SJCRH30 (cell line): ENCODE results near the gene CDK11A. TPM values are rescaled to one million over a fixed set of nuclear protein-coding genes. Genes with fewer than 3 reads are reported as not detected.
A peak's percentile ranks its signal among the peaks of the same experiment; 100 is the strongest.
"Not testable (repeated sequence)": the region's sequence is repeated elsewhere in the genome, so short reads cannot be mapped to it uniquely, and the experiment has no call there.

ENCODE experiments used
- DNase-seq, 2 experiments: peaks; one replicate each; pipeline ENCODE4 v3.0.0-alpha.2; 2015 to 2020
- H3K27ac ChIP-seq: fragments of 250-450 bp; sonication (Bioruptor Pico); 2 replicates; pipeline ENCODE4 v1.5.1; 2020; ENCODE audit warnings: mild to moderate bottlenecking, moderate library complexity
- H3K27me3 ChIP-seq: fragments of 250-450 bp; sonication (Bioruptor Pico); 2 replicates; pipeline ENCODE4 v1.5.1; 2020; ENCODE audit warnings: mild to moderate bottlenecking, moderate library complexity
- H3K36me3 ChIP-seq: fragments of 250-450 bp; sonication (Bioruptor Pico); 2 replicates; pipeline ENCODE4 v1.5.1; 2020; ENCODE audit warnings: mild to moderate bottlenecking, moderate library complexity
- H3K4me1 ChIP-seq: fragments of 250-450 bp; sonication (Bioruptor Pico); 2 replicates; pipeline ENCODE4 v1.5.1; 2020; ENCODE audit warnings: mild to moderate bottlenecking, moderate library complexity
- H3K4me3 ChIP-seq: fragments of 250-450 bp; sonication (Bioruptor Pico); 2 replicates; pipeline ENCODE4 v1.5.1; 2020; ENCODE audit warnings: mild to moderate bottlenecking, moderate library complexity
- H3K9me3 ChIP-seq: fragments of 250-450 bp; sonication (Bioruptor Pico); replicated peaks from 2 replicates; pipeline ENCODE4 v1.5.1; 2020; ENCODE audit warnings: mild to moderate bottlenecking, moderate library complexity
- total RNA-seq: library from RNA; depleted of rRNA; stranded (reverse); fragments of >200 nt; shearing (Covaris generic); gene quantifications from 2 replicates; pipeline ENCODE4 v1.2.3, GENCODE V29; 2014

Gene CDK11A
- total RNA-seq, 1 experiment from 2014 or later, result 29.4 TPM

GRCh38 chr1:1707241-1707640, 16.9 kb downstream of the CDK11A start:
- H3K27me3 ChIP-seq, H3K4me1 ChIP-seq, DNase-seq, H3K36me3 ChIP-seq, H3K9me3 ChIP-seq, H3K27ac ChIP-seq, H3K4me3 ChIP-seq: not testable (repeated sequence)

GRCh38 chr1:1705623-1706022, 18.5 kb downstream of the CDK11A start:
- not testable (repeated sequence) for DNase-seq, H3K9me3 ChIP-seq, H3K4me1 ChIP-seq, H3K4me3 ChIP-seq, H3K27me3 ChIP-seq, H3K27ac ChIP-seq, H3K36me3 ChIP-seq

- not testable (repeated sequence) for H3K4me3 ChIP-seq, H3K27ac ChIP-seq, H3K27me3 ChIP-seq, H3K9me3 ChIP-seq, H3K4me1 ChIP-seq, H3K36me3 ChIP-seq, DNase-seq
Measured at GRCh38 chr1:1704284-1704957, 19.7 kb downstream of the CDK11A start.

- H3K4me1 ChIP-seq, result no peaks in the 10 kb centered on the region
- H3K27me3 ChIP-seq, result no peaks in the 10 kb centered on the region
- H3K4me3 ChIP-seq, result no peak overlapping the region
- peaks cover 2% of the 10 kb centered on the region; the same call in 1 of the 2 replicates for H3K36me3 ChIP-seq
- H3K9me3 ChIP-seq, result no peaks in the 10 kb centered on the region
- no peak for DNase-seq
- no peak overlapping the region for H3K27ac ChIP-seq
Measured at GRCh38 chr1:1703796-1704195, 20.4 kb downstream of the CDK11A start.

GRCh38 chr1:1702506-1702905, 21.7 kb downstream of the CDK11A start:
- DNase-seq, H3K36me3 ChIP-seq, H3K27ac ChIP-seq, H3K4me3 ChIP-seq, H3K4me1 ChIP-seq, H3K9me3 ChIP-seq, H3K27me3 ChIP-seq: not testable (repeated sequence)

- DNase-seq, H3K4me3 ChIP-seq, H3K4me1 ChIP-seq, H3K9me3 ChIP-seq, H3K36me3 ChIP-seq, H3K27me3 ChIP-seq, H3K27ac ChIP-seq: not testable (repeated sequence)
Measured at GRCh38 chr1:1700557-1700956, 23.6 kb downstream of the CDK11A start.

- H3K9me3 ChIP-seq, DNase-seq, H3K27me3 ChIP-seq, H3K27ac ChIP-seq, H3K36me3 ChIP-seq, H3K4me1 ChIP-seq, H3K4me3 ChIP-seq: not testable (repeated sequence)
Measured at GRCh38 chr1:1700067-1700466, 24.1 kb downstream of the CDK11A start.

- not testable (repeated sequence) for H3K4me1 ChIP-seq, H3K27me3 ChIP-seq, H3K36me3 ChIP-seq, H3K9me3 ChIP-seq, DNase-seq, H3K27ac ChIP-seq, H3K4me3 ChIP-seq
Measured at GRCh38 chr1:1699061-1699460, 25.1 kb downstream of the CDK11A start.

GRCh38 chr1:1697358-1698183, 26.6 kb downstream of the CDK11A start:
- not testable (repeated sequence) for H3K4me3 ChIP-seq, H3K4me1 ChIP-seq, H3K27ac ChIP-seq, H3K9me3 ChIP-seq, H3K27me3 ChIP-seq, H3K36me3 ChIP-seq, DNase-seq

- not testable (repeated sequence) for H3K9me3 ChIP-seq, H3K36me3 ChIP-seq, H3K27ac ChIP-seq, H3K4me3 ChIP-seq, H3K4me1 ChIP-seq, DNase-seq, H3K27me3 ChIP-seq
Measured at GRCh38 chr1:1696431-1697357, 27.5 kb downstream of the CDK11A start.

- Histone ChIP-seq H3K27ac (peak within 1 kb of the TSS; percentile 91), H3K4me3 (peak within 1 kb of the TSS; percentile 92)
- H3K27me3 ChIP-seq, H3K4me1 ChIP-seq, H3K9me3 ChIP-seq, H3K36me3 ChIP-seq: not testable (repeated sequence)
- peak; percentile 92 to 93 for DNase-seq
Measured at GRCh38 chr1:1692714-1693647, 31.2 kb downstream of the CDK11A start, which contains the start of gene SLC35E2B. TSS of gene SLC35E2B (minus strand) at chr1:1692795. CDS start at chr1:1676699, 16,096 bp downstream.

- H3K36me3 ChIP-seq, H3K4me1 ChIP-seq, H3K9me3 ChIP-seq, H3K27me3 ChIP-seq: not testable (repeated sequence)
- peak; percentile 76 to 83 for DNase-seq
- H3K4me3 ChIP-seq, result peak overlapping the region; percentile 92
- peak overlapping the region; percentile 91 for H3K27ac ChIP-seq
Measured at GRCh38 chr1:1692324-1692713, 31.8 kb downstream of the CDK11A start.

- H3K27ac ChIP-seq, DNase-seq, H3K27me3 ChIP-seq, H3K36me3 ChIP-seq, H3K4me1 ChIP-seq, H3K4me3 ChIP-seq, H3K9me3 ChIP-seq: not testable (repeated sequence)
Measured at GRCh38 chr1:1691443-1691842, 32.7 kb downstream of the CDK11A start.

GRCh38 chr1:1689526-1689925, 34.6 kb downstream of the CDK11A start:
- not testable (repeated sequence) for DNase-seq

More at GRCh38 chr1:1689526-1689925, 34.6 kb downstream of the CDK11A start:
- H3K27me3 ChIP-seq, H3K4me3 ChIP-seq, H3K4me1 ChIP-seq, H3K27ac ChIP-seq, H3K9me3 ChIP-seq, H3K36me3 ChIP-seq: not testable (repeated sequence)
